SK-N-SH (cell line): Measurements from ENCODE around the gene HLF. TPM values are rescaled to one million over a fixed set of nuclear protein-coding genes. Genes with fewer than 3 reads are reported as not detected.

Experiments
- CTCF ChIA-PET: fragments of 300-600, 350-600 bp; formaldehyde crosslinking; extraction: SDS; loops from one replicate; lab custom pipeline; 2021; lab: Yijun Ruan, JAX
- POLR2A ChIA-PET: fragments of 350-600 bp; sonication (Branson Sonifier 250); formaldehyde crosslinking; extraction: SDS; loops from one replicate; lab custom pipeline; 2020; ENCODE audit warnings: antibody characterized with exemption, inconsistent platforms; lab: Yijun Ruan, JAX
- DNase-seq: peaks from one replicate; pipeline ENCODE4 v3.0.0; 2012
- H2AFZ ChIP-seq: fragments of 200-600 bp; sonication (generic); 2 replicates; pipeline ENCODE4 v1.8.1; 2016; ENCODE audit warnings: antibody characterized with exemption, mild to moderate bottlenecking, low read depth
- H3F3A ChIP-seq: fragments of 200-600 bp; sonication (generic); replicated peaks from 2 replicates; pipeline ENCODE3; 2016; ENCODE audit warnings: antibody characterized with exemption, mild to moderate bottlenecking; ENCODE audit not compliant: insufficient read depth
- H3K27ac ChIP-seq, 2 experiments: fragments of 200-500 bp in 1 of 2; fragments of 200-600 bp in 1 of 2; sonication (Bioruptor generic) in 1 of 2; sonication (generic), shearing (Covaris generic) in 1 of 2; 2 replicates each; pipeline versions ENCODE4 v1.5.1 to v1.6.1; 2014 to 2016; ENCODE audit warnings: low read depth in 2 of 2, inconsistent platforms in 1 of 2, low read length in 1 of 2, mild to moderate bottlenecking in 1 of 2, mixed read lengths in 1 of 2
- H3K27me3 ChIP-seq: fragments of 200-600 bp; sonication (generic), shearing (Covaris generic); 2 replicates; pipeline ENCODE4 v1.6.1; 2016; ENCODE audit warnings: mixed run types; ENCODE audit not compliant: insufficient read depth
- H3K36me3 ChIP-seq, 2 experiments: fragments of 200-500 bp in 1 of 2; fragments of 200-600 bp in 1 of 2; sonication (Bioruptor generic) in 1 of 2; sonication (generic) in 1 of 2; replicated peaks in 1 of 2; 2 replicates each; pipeline versions ENCODE3 to v1.5.1; 2014 to 2016; ENCODE audit warnings: low read length in 1 of 2, mild to moderate bottlenecking in 1 of 2; ENCODE audit not compliant: insufficient read depth in 2 of 2, control insufficient read depth in 1 of 2
- H3K4me1 ChIP-seq, 2 experiments: fragments of 200-500 bp in 1 of 2; fragments of 200-600 bp in 1 of 2; sonication (Bioruptor generic) in 1 of 2; sonication (generic), shearing (Covaris generic) in 1 of 2; 2 replicates each; pipeline versions ENCODE4 v1.5.1 to v1.6.1; 2014 to 2016; ENCODE audit warnings: low read depth in 1 of 2, low read length in 1 of 2, mixed run types in 1 of 2; ENCODE audit not compliant: insufficient read depth in 2 of 2, control insufficient read depth in 1 of 2
- H3K4me2 ChIP-seq: fragments of 200-600 bp; sonication (generic), shearing (Covaris generic); 2 replicates; pipeline ENCODE4 v1.6.1; 2017; ENCODE audit warnings: mixed run types
- H3K4me3 ChIP-seq, 2 experiments: fragments of 200-500 bp in 1 of 2; fragments of 200-600 bp in 1 of 2; sonication (Bioruptor generic) in 1 of 2; sonication (generic), shearing (Covaris generic) in 1 of 2; 2 replicates each; pipeline versions ENCODE4 v1.5.1 to v1.8.1; 2014 to 2016; ENCODE audit warnings: low read depth in 2 of 2, inconsistent platforms in 1 of 2, low read length in 1 of 2, mild to moderate bottlenecking in 1 of 2, mixed read lengths in 1 of 2, moderate library complexity in 1 of 2
- H3K79me2 ChIP-seq: fragments of 200-600 bp; sonication (generic); 2 replicates; pipeline ENCODE4 v1.8.1; 2017; ENCODE audit warnings: mild to moderate bottlenecking; ENCODE audit not compliant: insufficient read depth
- H3K9ac ChIP-seq: fragments of 200-600 bp; sonication (generic); 2 replicates; pipeline ENCODE4 v1.6.1; 2017; ENCODE audit warnings: mixed run types
- H3K9me2 ChIP-seq: fragments of 200-600 bp; sonication (generic); 2 replicates; pipeline ENCODE4 v1.6.1; 2017; ENCODE audit warnings: mixed run types
- H3K9me3 ChIP-seq: fragments of 200-600 bp; sonication (generic); 2 replicates; pipeline ENCODE4 v1.6.1; 2017; ENCODE audit warnings: mixed run types, mild to moderate bottlenecking, moderate library complexity
- H4K20me1 ChIP-seq: fragments of 200-600 bp; sonication (generic); 2 replicates; pipeline ENCODE4 v1.6.1; 2017; ENCODE audit warnings: mild to moderate bottlenecking, mixed run types; ENCODE audit not compliant: insufficient read depth
- ELF1 ChIP-seq: IDR thresholded peaks from 2 replicates; pipeline ENCODE4 v1.4.0; 2012
- EP300 ChIP-seq, 2 experiments: IDR thresholded peaks; 2 replicates each; pipeline versions ENCODE4 v1.4.0 to v1.6.1; 2012; ENCODE audit warnings: borderline replicate concordance in 1 of 2, low read depth in 1 of 2, low read length in 1 of 2
- EZH2phosphoT487 ChIP-seq: fragments of 200-600 bp; sonication (generic); IDR thresholded peaks from 2 replicates; pipeline ENCODE4 v1.6.1; 2017; ENCODE audit warnings: low read depth, mixed run types, mild to moderate bottlenecking, antibody characterized with exemption, moderate library complexity, borderline replicate concordance
- FOXJ3 ChIP-seq: sonication (generic); formaldehyde crosslinking; IDR thresholded peaks from 2 replicates; pipeline ENCODE4 v1.5.1; 2020; ENCODE audit warnings: mild to moderate bottlenecking, missing genetic modification reagents
- FOXM1 ChIP-seq: IDR thresholded peaks from 2 replicates; pipeline ENCODE4 v1.4.0; 2012; ENCODE audit warnings: low read depth, mild to moderate bottlenecking
- GABPA ChIP-seq: IDR thresholded peaks from 2 replicates; pipeline ENCODE4 v1.4.0; 2012; ENCODE audit warnings: low read depth, mild to moderate bottlenecking
- GATA2 ChIP-seq: sonication (generic); formaldehyde crosslinking; IDR thresholded peaks from 2 replicates; pipeline ENCODE4 v1.5.0; 2020; ENCODE audit warnings: mild to moderate bottlenecking, missing genetic modification reagents
- JUND ChIP-seq: IDR thresholded peaks from 2 replicates; pipeline ENCODE4 v1.4.0; 2012
- MAX ChIP-seq: IDR thresholded peaks from 2 replicates; pipeline ENCODE4 v1.4.0; 2012; ENCODE audit warnings: low read depth
- MXI1 ChIP-seq: IDR thresholded peaks from 2 replicates; pipeline ENCODE4 v1.6.1; 2012; ENCODE audit warnings: mild to moderate bottlenecking, low read depth, low read length, improper control_type of control experiment
- POLR2AphosphoS5 ChIP-seq: IDR thresholded peaks from 2 replicates; pipeline ENCODE4 v1.6.1; 2012; ENCODE audit warnings: low read depth, low read length
- RAD21 ChIP-seq: IDR thresholded peaks from 2 replicates; pipeline ENCODE4 v1.6.1; 2012; ENCODE audit warnings: mild to moderate bottlenecking, low read length
- RCOR1 ChIP-seq: fragments of 150-350 bp; IDR thresholded peaks from 2 replicates; pipeline ENCODE4 v1.6.1; 2017; ENCODE audit warnings: antibody characterized with exemption, low read length
- SIN3A ChIP-seq: IDR thresholded peaks from 2 replicates; pipeline ENCODE4 v1.6.1; 2012; ENCODE audit warnings: low read depth, mild to moderate bottlenecking, low read length, moderate library complexity, borderline replicate concordance
- TAF1 ChIP-seq: IDR thresholded peaks from 2 replicates; pipeline ENCODE4 v1.6.1; 2012; ENCODE audit warnings: low read depth, mild to moderate bottlenecking, low read length, moderate library complexity, borderline replicate concordance
- TCF12 ChIP-seq: IDR thresholded peaks from 2 replicates; pipeline ENCODE4 v1.4.0; 2012
- YY1 ChIP-seq: IDR thresholded peaks from 2 replicates; pipeline ENCODE4 v1.4.0; 2012; ENCODE audit warnings: low read depth, mild to moderate bottlenecking
- ZBTB33 ChIP-seq: IDR thresholded peaks from 2 replicates; pipeline ENCODE4 v1.4.0; 2012; ENCODE audit warnings: low read depth, borderline replicate concordance
- WGBS: methylation state at CpG from one replicate; pipeline ENCODE4 v1.1.6; 2017; ENCODE audit warnings: low lambda C conversion rate; 5-methylcytosine and 5-hydroxymethylcytosine counted together
- polyA plus RNA-seq, 3 experiments: library from polyadenylated mRNA; depleted of rRNA; stranded (reverse); fragments of >200 nt; gene quantifications; 2 replicates each; pipeline ENCODE4 v1.2.3, GENCODE V29; 2012
- TF ChIP-seq, protein P1 (sequence below): IDR thresholded peaks from 2 replicates; pipeline ENCODE4 v1.4.0; 2012; ENCODE audit warnings: low read depth, borderline replicate concordance
- TF ChIP-seq, protein P2 (sequence below): IDR thresholded peaks from 2 replicates; pipeline ENCODE4; 2012
- TF ChIP-seq, protein P3 (sequence below): IDR thresholded peaks from 2 replicates; pipeline ENCODE4 v1.6.1; 2012; ENCODE audit warnings: mild to moderate bottlenecking, low read depth, low read length, moderate library complexity

The HLF gene
- polyA plus RNA-seq, 1 of the 3 experiments (the other 2 are of a cell fraction), result 0.03 TPM

DNA sequence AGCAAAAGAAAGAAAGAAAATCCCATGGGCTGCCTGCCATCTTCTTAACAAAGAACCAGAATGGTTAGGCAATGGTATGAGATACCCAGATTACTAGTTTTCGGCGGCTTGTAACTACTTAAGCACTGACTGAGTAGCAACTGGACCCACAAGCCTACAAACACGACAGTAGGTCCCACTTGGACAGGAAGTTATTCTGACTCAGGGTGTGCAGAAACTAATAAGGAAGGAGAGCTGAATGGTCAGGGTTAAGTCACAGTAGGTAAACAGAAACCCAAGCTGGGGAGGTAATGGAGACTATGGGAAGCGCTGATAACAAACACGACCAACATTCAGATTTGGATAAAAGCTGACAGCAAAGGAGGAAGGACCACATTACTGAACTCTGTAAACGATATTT is 10.4 kb upstream of the HLF start:
- POLR2A ChIA-PET, result no interaction called here
- no peak overlapping the region for H3K4me3 ChIP-seq
- H4K20me1 ChIP-seq, result no peaks in the 10 kb centered on the region
- 48% methylated on average over 6 of the region's 6 CpGs for WGBS
- H3K79me2 ChIP-seq, result no peaks in the 10 kb centered on the region
- DNase-seq, result no peak
- no peaks in the 10 kb centered on the region for H3K36me3 ChIP-seq
- H3K27me3 ChIP-seq, result no peaks in the 10 kb centered on the region; the same call in 1 of the 2 replicates
- no peaks in the 10 kb centered on the region for H3F3A ChIP-seq
- no peak overlapping the region for H3K27ac ChIP-seq
- H3K4me2 ChIP-seq, result no peak overlapping the region
- H3K9me3 ChIP-seq, result no peaks in the 10 kb centered on the region
- no peak overlapping the region for H3K9ac ChIP-seq
- no peak overlapping the region for H2AFZ ChIP-seq
- no peaks in the 10 kb centered on the region for H3K4me1 ChIP-seq
- no peaks in the 10 kb centered on the region for H3K9me2 ChIP-seq
- CTCF ChIA-PET, result interaction anchor here (1.5 kb wide), 1 partner anchor 16 kb away, joined by 6 read pairs; no protein-coding TSS in a partner anchor
- no peak for TF ChIP-seq YY1
- no peak for TF ChIP-seq POLR2AphosphoS5
- no peak for TF ChIP-seq EZH2phosphoT487
- TF ChIP-seq MXI1, result no peak
- no peak for TF ChIP-seq TCF12
- TF ChIP-seq JUND, result no peak
- no peak for TF ChIP-seq EP300 (IDR thresholded peaks at IDR 0.05; ENCODE audit: borderline replicate concordance in 1 of 2, low read depth in 1 of 2, low read length in 1 of 2)
- TF ChIP-seq, protein P1, sequence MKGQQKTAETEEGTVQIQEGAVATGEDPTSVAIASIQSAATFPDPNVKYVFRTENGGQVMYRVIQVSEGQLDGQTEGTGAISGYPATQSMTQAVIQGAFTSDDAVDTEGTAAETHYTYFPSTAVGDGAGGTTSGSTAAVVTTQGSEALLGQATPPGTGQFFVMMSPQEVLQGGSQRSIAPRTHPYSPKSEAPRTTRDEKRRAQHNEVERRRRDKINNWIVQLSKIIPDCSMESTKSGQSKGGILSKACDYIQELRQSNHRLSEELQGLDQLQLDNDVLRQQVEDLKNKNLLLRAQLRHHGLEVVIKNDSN, result no peak
- TF ChIP-seq, protein P2, sequence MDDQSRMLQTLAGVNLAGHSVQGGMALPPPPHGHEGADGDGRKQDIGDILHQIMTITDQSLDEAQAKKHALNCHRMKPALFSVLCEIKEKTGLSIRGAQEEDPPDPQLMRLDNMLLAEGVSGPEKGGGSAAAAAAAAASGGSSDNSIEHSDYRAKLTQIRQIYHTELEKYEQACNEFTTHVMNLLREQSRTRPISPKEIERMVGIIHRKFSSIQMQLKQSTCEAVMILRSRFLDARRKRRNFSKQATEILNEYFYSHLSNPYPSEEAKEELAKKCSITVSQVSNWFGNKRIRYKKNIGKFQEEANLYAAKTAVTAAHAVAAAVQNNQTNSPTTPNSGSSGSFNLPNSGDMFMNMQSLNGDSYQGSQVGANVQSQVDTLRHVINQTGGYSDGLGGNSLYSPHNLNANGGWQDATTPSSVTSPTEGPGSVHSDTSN, result no peak
- no peak for TF ChIP-seq ELF1
- TF ChIP-seq SIN3A, result no peak
- no peak for TF ChIP-seq FOXM1
- TF ChIP-seq GATA2 (CRISPR knock-in tag), result no peak

- CTCF ChIA-PET, result interaction anchor here (1.0 to 1.1 kb wide), 2 partner anchors 20 to 90 kb away, joined by 3 to 7 read pairs; no protein-coding TSS in a partner anchor
- POLR2A ChIA-PET, result no interaction called here
- TF ChIP-seq MXI1, result no peak
- TF ChIP-seq RCOR1, result no peak
- no peak for TF ChIP-seq GABPA
- TF ChIP-seq, protein P3, sequence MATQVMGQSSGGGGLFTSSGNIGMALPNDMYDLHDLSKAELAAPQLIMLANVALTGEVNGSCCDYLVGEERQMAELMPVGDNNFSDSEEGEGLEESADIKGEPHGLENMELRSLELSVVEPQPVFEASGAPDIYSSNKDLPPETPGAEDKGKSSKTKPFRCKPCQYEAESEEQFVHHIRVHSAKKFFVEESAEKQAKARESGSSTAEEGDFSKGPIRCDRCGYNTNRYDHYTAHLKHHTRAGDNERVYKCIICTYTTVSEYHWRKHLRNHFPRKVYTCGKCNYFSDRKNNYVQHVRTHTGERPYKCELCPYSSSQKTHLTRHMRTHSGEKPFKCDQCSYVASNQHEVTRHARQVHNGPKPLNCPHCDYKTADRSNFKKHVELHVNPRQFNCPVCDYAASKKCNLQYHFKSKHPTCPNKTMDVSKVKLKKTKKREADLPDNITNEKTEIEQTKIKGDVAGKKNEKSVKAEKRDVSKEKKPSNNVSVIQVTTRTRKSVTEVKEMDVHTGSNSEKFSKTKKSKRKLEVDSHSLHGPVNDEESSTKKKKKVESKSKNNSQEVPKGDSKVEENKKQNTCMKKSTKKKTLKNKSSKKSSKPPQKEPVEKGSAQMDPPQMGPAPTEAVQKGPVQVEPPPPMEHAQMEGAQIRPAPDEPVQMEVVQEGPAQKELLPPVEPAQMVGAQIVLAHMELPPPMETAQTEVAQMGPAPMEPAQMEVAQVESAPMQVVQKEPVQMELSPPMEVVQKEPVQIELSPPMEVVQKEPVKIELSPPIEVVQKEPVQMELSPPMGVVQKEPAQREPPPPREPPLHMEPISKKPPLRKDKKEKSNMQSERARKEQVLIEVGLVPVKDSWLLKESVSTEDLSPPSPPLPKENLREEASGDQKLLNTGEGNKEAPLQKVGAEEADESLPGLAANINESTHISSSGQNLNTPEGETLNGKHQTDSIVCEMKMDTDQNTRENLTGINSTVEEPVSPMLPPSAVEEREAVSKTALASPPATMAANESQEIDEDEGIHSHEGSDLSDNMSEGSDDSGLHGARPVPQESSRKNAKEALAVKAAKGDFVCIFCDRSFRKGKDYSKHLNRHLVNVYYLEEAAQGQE, result no peak
- TF ChIP-seq GATA2 (CRISPR knock-in tag), result no peak
- no peak for TF ChIP-seq MAX
- TF ChIP-seq TAF1, result no peak
- no peak for TF ChIP-seq FOXJ3 (CRISPR knock-in tag)
- no peak for TF ChIP-seq EP300 (IDR thresholded peaks at IDR 0.05; ENCODE audit: borderline replicate concordance in 1 of 2, low read depth in 1 of 2, low read length in 1 of 2)
- no peak for TF ChIP-seq POLR2AphosphoS5
- TF ChIP-seq RAD21, result no peak
- no peak for TF ChIP-seq ZBTB33
Measured at GRCh38 chr17:55258578-55259135, 6.1 kb upstream of the HLF start.

More at GRCh38 chr17:55258578-55259135, 6.1 kb upstream of the HLF start:
- Histone ChIP-seq H3K27ac (no peak overlapping the region), H2AFZ (no peak overlapping the region), H3F3A (no peaks in the 10 kb centered on the region), H3K9me2 (no peaks in the 10 kb centered on the region), H3K27me3 (peaks cover 2% of the 10 kb centered on the region), H3K4me3 (no peak overlapping the region), H3K9me3 (no peaks in the 10 kb centered on the region), H3K4me1 (no peaks in the 10 kb centered on the region), H4K20me1 (no peaks in the 10 kb centered on the region), H3K9ac (no peak overlapping the region), H3K4me2 (no peak overlapping the region), H3K36me3 (no peaks in the 10 kb centered on the region), H3K79me2 (no peaks in the 10 kb centered on the region)
- 54% methylated on average over 3 of the region's 3 CpGs for WGBS
- no peak for DNase-seq
